SU-DHL-6 (cell line): ENCODE results near the gene PCDH7.

ENCODE experiments used
- EZH2phosphoT487 ChIP-seq: fragments of 200-600 bp; sonication (generic), shearing (Covaris generic); conservative IDR thresholded peaks from 2 replicates; pipeline ENCODE4 v1.6.1; 2018; ENCODE audit warnings: mild to moderate bottlenecking, antibody characterized with exemption, low read length, moderate library complexity, mixed read lengths
- TF ChIP-seq, protein P1 (sequence below): fragments of 200-600 bp; sonication (generic); IDR thresholded peaks from one replicate; pipeline ENCODE4 v1.5.1; 2017; ENCODE audit warnings: antibody characterized with exemption, mild to moderate bottlenecking, low read length, moderate library complexity; ENCODE audit not compliant: insufficient read depth, poor library complexity, severe bottlenecking

DNA sequence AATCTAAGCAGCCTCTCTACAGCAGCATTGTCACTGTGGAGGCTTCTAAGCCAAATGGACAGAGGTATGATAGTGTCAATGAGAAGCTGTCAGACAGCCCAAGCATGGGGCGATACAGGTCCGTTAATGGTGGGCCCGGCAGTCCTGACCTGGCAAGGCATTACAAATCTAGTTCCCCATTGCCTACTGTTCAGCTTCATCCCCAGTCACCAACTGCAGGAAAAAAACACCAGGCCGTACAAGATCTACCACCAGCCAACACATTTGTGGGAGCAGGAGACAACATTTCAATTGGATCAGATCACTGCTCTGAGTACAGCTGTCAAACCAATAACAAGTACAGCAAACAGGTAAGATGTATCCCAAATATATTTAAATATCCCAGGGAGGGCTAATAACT lies 4.1 kb downstream of the PCDH7 start:
- TF ChIP-seq, protein P1, sequence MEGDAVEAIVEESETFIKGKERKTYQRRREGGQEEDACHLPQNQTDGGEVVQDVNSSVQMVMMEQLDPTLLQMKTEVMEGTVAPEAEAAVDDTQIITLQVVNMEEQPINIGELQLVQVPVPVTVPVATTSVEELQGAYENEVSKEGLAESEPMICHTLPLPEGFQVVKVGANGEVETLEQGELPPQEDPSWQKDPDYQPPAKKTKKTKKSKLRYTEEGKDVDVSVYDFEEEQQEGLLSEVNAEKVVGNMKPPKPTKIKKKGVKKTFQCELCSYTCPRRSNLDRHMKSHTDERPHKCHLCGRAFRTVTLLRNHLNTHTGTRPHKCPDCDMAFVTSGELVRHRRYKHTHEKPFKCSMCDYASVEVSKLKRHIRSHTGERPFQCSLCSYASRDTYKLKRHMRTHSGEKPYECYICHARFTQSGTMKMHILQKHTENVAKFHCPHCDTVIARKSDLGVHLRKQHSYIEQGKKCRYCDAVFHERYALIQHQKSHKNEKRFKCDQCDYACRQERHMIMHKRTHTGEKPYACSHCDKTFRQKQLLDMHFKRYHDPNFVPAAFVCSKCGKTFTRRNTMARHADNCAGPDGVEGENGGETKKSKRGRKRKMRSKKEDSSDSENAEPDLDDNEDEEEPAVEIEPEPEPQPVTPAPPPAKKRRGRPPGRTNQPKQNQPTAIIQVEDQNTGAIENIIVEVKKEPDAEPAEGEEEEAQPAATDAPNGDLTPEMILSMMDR = no peak
- TF ChIP-seq EZH2phosphoT487 = no peak
